GM21447 (cell line): Measurements from ENCODE around the gene CLEC3B.
"Not testable (repeated sequence)": the region's sequence is repeated elsewhere in the genome, so short reads cannot be mapped to it uniquely, and the experiment has no call there.

Experiments used
- ATAC-seq: cut with Tn5 transposase; IDR thresholded peaks from one replicate; pipeline ENCODE4 v1.9.1; 2021; ENCODE audit not compliant: unreplicated experiment

CLEC3B gene

DNA sequence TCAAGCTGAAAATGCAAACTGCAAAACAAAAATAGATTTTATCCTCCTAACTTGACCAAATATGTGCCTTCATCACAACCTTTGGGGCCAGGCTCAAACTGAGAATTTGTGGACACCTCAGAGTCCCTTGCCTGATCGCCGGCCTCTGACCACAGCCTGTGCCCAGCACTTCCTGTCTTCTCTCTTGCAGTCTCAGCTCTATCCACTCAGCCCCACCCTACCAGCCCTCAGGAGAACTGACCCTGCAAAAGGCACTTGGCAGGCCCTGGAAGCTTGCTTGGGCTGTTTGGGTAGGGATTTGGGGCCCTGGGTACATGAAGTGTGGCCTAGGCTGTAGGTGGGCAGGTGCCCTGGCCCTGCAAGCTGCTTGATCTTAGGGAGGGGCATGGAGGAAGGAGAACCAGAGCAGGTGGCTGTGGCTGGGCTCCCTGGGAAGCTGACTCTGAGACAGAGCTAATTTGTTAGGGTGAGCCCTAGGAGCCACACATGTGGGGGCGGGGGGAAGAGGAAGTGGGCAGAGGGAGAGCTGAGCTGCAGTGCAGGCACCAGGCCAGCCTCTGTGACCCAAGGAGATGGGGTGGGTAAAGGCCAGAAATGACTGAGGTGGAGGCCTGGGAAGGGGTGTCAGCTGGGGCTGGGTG lies 8.6 kb downstream of the CLEC3B start:
- peak; percentile 54 for ATAC-seq

DNA sequence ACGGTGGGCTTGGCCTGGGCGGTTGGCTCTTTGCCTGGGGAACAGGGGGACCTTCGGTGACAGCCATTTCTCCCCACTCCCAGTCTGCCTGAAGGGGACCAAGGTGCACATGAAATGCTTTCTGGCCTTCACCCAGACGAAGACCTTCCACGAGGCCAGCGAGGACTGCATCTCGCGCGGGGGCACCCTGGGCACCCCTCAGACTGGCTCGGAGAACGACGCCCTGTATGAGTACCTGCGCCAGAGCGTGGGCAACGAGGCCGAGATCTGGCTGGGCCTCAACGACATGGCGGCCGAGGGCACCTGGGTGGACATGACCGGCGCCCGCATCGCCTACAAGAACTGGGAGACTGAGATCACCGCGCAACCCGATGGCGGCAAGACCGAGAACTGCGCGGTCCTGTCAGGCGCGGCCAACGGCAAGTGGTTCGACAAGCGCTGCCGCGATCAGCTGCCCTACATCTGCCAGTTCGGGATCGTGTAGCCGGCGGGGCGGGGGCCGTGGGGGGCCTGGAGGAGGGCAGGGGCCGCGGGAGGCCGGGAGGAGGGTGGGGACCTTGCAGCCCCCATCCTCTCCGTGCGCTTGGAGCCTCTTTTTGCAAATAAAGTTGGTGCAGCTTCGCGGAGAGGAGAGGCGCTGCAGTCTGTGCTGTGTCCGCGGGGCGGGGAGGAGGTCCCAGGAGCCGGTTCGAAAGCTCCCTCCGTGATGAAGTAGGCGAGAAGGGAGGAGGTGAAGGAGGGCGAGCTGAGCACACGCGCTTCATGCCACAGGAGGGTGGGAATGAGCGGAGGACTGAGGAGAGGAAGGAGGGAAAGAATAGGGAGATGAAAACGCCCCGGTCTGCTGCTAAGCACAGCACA lies 9.6 kb downstream of the CLEC3B start:
- ATAC-seq = no peak

DNA sequence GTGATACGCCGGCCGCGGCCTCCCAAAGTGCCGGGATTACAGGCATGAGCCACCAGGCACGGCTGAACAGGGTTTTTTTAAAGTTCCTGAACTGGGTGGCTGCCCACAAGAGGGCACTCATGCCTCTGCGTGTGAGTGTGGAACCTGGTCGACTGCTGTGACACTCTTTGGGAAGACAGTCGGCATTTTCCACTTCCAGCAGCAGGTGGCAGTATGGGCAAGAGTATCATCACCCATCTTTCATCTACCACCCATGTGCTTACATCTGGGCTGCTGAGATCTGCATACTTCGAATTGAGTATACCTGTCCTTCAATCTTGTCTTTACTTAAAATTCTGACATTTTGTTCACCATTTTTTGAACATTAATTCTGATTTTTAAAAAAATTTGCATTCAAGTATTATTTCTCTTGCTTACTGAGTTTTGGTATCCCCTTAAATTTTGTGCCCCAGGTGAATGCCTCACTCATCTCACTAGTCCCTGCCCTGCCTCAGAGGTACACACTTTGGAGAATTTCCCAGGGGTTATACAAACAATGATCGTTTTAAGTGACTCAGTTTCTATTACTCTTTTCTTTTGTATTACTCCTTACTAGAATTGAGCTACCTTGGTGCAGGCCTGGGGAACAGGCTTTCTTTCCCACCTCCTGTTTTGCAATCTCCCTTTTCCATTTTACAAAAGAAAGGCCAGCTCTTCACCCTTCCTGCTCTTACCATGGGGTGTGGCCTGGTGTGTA lies 11.8 kb downstream of the CLEC3B start:
- peak; percentile 59 for ATAC-seq

DNA sequence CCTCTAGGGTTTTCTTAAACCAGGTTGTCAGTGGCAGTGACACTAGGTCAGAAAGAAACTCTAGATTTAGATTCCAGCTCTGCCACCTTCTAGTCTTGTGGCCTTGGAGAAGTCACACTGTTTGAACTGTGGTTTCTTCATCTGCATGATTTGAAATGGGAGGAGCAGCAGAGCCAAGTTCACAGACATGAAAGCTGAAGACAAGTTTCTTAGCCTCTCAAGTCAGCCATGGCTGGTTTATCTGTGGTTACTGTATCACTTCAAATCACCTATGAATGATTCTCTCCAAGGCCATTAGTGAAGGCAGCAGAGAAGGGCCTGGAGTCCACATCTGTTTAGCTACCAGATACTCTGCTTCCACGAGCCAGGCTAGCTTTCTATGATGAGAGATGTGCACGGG lies 15.6 kb downstream of the CLEC3B start:
- ATAC-seq = no peak

DNA sequence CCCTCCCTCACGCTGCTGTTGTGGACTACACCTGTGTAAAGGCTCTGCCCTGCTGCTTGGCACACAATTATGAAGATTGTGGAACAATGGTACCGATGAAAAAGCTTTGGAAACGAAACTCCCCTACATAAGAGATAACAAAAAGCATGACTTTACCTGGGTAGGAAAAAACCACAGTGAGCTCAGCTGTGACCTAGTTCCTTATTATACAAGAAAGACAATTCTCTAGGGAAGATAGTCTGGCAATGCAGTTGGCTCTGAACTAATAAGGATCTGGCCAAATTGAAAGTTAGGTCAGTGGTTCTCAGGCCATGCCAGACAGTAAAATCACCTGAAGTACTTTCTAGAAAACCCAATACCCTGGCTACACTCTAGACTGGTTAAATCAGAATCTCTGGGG lies 16.1 kb downstream of the CLEC3B start:
- ATAC-seq = no peak

DNA sequence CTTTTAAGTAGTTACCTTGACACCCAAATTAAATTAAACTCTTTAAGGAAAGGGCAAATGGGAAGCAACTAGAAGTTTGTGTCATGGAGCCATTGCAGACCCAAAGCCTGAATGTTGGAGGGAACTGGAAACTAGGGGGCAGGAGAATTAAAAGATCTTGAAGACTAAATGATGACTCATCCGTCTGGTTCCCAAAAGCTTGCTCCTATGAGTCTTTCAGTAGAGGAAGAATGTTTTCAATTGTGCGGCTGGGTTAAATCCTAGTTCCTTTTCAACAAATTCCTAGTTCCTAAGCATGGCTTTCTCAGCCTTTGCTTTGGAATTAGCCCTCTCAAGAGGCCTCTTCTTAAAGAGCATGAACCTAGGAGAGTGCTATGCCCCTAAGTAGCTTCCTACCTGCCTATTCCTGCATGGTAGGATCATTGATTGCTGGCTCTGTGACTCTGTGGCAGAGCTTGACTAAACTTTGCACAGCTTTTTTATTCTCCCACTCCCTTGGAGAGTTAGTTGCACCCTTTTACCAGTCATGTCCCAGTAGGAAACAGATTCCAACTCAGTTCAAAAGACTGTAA lies 17.7 kb downstream of the CLEC3B start:
- no peak for ATAC-seq

DNA sequence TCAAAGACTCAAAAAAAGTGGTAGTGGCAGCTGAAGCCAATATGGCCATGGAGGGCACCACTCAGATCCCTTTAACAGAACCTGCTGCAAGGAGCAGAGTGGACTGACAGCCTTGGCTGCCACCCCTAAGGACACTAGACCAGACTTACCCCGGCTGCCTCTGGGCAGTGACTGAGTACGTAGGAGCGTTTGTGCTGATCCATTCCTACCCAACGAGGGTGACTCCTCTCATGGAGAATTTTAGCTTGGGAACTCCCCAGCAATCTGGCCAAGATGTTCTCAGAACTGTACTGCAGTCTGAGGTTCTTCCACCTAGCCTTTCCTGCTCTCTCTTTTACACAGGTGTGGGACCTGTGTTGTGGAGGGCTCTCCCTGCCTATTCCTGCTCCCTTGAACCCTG lies 22.1 kb downstream of the CLEC3B start:
- ATAC-seq = no peak

DNA sequence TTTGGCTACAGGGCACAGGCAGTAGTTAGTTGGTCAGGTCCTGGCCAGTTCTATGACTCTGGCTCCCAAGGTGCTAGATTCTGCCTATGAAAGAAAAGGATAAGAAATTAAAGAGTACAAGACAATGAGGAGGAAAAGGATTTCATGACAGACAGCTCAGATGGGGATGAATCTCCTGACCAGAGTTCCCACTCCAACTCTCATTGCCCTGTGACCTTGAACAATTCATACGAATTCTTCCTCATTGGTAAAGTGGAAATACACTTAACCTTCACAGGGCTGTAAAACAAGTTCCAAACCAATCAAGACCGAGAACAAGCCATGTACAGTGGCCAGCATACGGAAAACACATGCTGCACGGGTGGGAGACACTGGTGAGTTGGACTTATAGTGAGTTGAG lies 23.7 kb downstream of the CLEC3B start:
- ATAC-seq = no peak

DNA sequence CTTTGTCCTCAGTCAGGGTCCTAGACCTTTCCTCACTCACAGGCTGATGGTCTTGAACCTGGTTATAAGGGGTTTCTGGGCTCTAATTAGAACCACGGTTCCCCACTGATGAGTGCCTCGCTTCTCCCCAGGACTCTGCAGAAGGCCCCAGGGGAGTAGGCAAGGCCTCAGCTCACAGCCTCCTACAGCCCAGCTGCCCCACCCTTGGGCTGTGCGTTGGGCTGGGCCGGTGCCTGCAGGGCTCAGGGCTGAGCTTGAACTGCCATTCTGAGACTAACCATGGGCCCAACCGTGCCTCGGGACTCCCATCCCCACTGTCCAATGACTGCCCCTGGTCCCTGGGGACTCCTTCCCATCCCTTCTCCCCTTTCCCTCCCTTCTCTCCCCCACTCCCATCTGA lies 25.6 kb downstream of the CLEC3B start:
- ATAC-seq = no peak

DNA sequence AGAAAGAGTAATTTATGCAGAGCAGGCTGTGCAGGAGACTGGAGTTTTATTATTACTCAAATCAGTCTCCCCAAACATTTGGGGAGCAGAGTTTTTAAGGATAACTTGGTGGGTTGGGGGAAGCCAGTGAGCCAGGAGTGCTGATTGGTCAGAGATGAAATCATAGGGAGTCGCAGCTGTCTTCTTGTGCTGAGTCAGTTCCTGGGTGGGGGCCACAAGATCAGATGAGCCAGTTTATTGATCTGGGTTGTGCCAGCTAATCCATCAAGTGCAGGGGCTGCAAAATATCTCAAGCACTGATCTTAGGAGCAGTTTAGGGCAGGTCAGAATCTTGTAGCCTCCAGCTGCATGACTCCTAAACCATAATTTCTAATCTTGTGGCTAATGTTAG lies 27.7 kb downstream of the CLEC3B start:
- not testable (repeated sequence) for ATAC-seq

DNA sequence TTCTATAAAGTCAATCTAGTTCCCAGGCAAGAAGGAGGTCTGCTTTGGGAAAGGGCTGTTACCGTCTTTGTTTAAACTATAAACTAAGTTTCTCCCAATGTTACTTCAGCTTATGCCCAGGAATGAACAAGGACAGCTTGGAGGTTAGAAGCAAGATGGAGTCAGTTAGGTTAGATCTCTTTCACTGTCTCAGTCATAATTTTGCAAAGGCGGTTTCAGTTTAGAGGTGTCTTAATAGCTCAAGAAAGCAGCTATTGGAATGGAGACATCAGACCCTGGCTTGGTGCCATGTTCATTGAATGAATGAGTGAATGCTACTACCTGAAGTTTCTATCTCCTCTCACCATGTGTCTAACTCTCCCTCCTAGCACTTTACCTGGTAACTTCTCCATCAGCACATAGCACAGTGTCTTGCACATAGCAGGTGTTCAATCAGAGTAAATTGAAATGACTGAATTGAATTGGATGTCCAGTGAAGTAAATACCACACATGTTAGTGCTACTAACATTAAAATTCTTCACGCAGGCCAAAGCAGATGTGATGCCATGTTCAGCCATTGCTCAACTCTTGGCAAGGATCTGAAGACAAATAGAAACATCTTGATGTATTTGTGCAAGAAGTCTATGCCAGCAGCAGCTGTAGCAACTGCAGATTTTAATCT lies 28.2 kb downstream of the CLEC3B start:
- no peak for ATAC-seq

DNA sequence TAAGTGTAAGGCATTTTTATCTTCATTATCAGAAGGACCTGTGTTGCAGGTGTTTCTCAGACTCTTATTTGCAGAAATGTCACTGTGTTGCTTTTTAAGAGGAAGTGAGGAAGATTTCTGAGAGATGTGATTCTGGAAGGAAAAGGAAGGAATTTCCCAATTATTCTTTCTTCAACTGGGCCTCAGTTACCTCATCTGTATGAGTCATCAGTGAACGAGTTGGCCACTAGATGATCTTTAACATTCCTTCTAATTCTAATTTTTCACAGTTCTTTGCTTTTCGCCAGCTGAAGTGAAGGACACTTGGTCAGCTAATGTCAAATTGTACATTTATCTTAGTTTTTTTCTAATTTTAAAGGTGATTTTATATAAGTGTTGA lies 28.9 kb downstream of the CLEC3B start:
- no peak for ATAC-seq

DNA sequence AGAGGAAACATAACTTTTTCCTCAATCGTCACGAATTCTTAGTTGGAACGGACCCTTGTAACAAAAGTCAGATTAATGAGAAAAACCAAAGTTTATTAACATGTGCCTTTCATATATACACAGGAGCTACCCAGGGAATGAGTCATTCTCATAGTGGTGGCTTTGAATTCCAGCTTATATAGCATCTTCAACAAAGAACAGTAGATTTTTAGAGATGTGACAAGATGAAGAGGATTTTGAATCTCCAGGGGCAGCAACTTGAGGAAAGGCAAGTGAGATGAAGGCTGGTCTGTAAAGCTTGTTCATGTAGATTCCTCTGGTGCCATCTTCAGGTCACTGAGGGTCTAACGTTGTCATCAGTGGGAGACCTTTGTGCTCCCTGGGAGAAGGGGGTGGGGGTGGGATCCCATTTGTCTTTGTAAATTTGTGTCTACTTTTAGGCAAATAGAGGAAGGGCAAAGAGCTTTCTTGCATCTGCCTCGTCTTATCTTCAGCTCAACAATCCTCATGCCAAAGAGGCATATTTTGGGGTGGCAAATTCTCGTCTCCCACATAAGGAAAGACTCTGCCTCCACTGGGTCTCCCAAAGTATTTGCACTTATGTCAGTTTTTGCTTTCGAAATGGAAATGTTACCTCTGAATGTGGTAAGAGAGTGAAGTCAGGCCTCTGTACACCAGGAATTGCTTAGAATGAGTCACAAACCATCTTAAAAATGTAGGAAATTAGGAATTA lies 29.5 kb downstream of the CLEC3B start:
- ATAC-seq = no peak

DNA sequence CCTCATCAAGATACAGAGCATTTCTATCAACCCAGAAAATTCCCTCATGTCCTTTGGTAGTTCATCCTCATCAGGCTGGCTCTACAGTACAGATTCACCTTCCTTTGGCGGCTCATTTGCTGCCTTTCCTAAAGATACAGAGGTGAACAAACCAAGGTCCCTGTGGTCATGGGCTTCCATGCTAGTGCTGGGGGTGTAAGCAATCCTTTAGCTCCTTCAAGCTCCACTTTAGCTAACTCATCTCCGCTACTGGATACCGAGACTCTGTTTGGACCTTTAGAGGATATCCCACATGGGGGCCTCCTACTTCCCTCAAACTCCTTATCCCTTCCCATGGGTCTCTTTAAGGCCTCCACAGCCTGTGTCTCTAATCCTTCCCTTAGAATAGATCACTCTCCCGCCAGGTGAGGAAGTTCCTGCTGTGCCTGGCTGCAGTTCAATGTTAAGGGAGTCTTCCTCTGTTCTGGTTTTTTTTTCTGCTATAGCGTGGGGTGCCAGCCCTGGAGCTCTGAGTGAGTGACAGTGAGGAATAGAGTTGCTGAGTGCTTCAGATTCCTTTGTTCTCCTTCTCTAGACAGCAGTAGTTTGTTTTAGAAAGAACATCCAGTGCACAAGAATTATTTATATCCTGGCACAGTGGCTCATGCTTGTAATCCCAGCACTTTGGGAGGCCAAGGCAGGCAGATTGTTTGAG lies 30.7 kb downstream of the CLEC3B start:
- ATAC-seq = no peak

DNA sequence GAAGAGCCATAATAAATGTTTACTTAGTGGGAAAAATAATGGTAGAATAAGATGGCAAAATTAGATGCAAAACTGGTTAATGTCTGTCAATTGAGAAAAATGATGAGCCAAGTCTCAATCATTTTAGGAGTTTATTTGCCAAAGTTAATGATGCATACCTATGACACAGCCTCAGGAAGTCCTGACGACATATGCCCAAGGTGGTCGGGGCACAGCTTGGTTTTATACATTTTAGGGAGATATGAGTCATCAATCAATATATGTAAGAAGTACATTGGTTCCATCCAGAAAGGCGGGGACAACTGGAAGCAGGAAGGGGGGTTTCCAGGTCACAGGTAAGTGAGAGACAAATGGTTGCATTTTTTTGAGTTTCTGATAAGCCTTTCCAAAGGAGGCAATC lies 31.5 kb downstream of the CLEC3B start:
- ATAC-seq = no peak

DNA sequence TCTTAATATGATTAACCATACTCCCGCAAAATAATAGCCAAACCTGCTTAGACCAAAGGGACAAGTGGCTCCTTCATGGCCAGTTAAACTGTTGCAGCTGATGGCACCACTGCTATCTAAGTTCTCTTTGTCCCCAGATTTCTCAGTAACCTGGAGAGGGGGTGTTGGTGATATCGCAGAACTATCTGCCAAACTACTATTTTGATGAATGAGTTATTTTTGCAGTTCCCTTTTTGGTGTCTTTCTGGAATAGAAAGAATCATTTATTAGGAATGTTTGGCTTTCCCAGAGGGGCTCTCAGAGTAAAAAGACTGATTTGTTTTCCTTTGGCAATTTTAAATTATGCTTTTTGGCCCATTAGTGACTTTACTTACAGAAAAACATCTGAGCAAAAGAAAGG lies 33.0 kb downstream of the CLEC3B start:
- no peak for ATAC-seq

DNA sequence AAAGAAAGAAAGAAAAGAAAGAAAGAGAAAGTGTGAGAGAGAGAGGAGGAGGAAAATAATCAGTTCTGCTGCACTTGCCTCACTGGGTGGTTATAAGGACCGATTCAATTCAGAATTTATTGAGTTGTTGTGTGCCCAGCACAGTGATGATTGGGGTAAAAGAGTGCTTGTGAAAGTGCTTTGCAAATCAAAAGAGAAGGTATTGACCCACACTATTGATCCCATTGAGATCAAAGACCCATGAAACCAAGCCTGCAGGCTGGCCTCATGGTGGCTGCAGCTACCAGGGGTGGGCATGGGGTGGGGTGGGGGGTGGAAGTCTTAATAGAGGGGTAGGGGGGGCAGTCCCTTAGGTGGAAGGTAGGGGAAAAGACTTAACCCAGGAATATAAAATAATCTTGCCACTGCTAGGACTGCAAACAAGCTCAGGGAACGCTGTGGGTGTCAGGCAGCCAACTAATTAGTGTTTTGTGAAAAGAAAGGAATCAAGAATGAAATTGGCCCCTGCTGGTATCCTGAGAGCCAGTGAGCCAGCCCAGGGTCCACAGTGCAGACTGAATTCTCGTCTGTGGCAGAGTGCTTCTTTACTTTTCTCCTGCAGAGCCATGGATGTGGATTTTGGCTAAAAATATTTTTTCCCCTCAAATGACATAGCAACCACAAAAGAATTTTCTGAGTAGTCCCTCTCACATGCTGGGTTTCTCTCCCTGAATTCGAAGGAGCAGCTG lies 34.2 kb downstream of the CLEC3B start:
- ATAC-seq = no peak

DNA sequence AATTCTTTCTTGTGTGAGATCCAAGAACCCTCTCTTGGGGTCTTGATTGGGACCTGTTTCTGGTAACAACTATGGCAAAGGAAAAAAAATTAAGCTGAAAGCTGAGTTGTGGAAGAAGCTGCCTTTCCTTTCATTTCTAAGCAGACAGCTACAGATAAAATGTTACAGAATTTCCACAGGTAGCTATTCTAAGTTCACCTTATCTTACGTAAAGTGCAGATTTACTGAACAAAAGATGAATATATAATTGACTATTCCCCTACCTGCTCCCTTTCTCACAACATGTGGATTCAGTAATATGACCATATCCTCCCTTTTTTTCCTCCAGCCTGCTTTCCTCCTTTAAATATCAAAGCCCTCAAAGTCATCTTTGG lies 36.6 kb downstream of the CLEC3B start:
- no peak for ATAC-seq
